HCT116 (cell line): ENCODE measurements around the gene APBB2.

Experiments used
- EZH2 ChIP-seq: fragments of 200-600 bp; sonication (generic); IDR thresholded peaks from 2 replicates; pipeline ENCODE4 v1.6.1; 2017; ENCODE audit warnings: antibody characterized with exemption, mixed run types
- EZH2phosphoT487 ChIP-seq: fragments of 200-600 bp; IDR thresholded peaks from 2 replicates; pipeline ENCODE4 v1.6.1; 2018; ENCODE audit warnings: antibody characterized with exemption, borderline replicate concordance
- FOSL1 ChIP-seq: IDR thresholded peaks from 2 replicates; pipeline ENCODE4 v1.6.1; 2012; ENCODE audit warnings: low read depth
- POLR2A ChIP-seq: IDR thresholded peaks from 2 replicates; pipeline ENCODE4 v1.7.0; 2011; ENCODE audit warnings: borderline replicate concordance; ENCODE audit not compliant: insufficient read depth, insufficient read length; ENCODE audit errors: extremely low read depth
- POLR2AphosphoS5 ChIP-seq: IDR thresholded peaks from 2 replicates; pipeline ENCODE4 v1.6.1; 2011; ENCODE audit warnings: mild to moderate bottlenecking, low read depth, low read length, moderate library complexity
- RAD21 ChIP-seq: IDR thresholded peaks from 2 replicates; pipeline ENCODE4 v1.6.1; 2012; ENCODE audit warnings: low read depth, mild to moderate bottlenecking
- SRF ChIP-seq: IDR thresholded peaks from 2 replicates; pipeline ENCODE4 v1.6.1; 2012; ENCODE audit warnings: low read depth
- TF ChIP-seq, protein P1 (sequence below), 3 experiments: fragments of 200-600 bp in 1 of 3; sonication (generic) in 1 of 3; IDR thresholded peaks in 2 of 3; conservative IDR thresholded peaks in 1 of 3; 2 replicates each; pipeline ENCODE4 v1.5.1; 2012 to 2017; ENCODE audit warnings: low read depth in 2 of 3, low read length in 2 of 3, antibody characterized with exemption in 1 of 3, borderline replicate concordance in 1 of 3, control low read depth in 1 of 3, mild to moderate bottlenecking in 1 of 3, mixed read lengths in 1 of 3, mixed run types in 1 of 3, moderate library complexity in 1 of 3; ENCODE audit not compliant: insufficient read depth in 1 of 3
- TF ChIP-seq, protein P2 (sequence below): IDR thresholded peaks from 2 replicates; pipeline ENCODE4 v1.6.1; 2012; ENCODE audit warnings: low read depth
- TF ChIP-seq, protein P3 (sequence below): IDR thresholded peaks from 2 replicates; pipeline ENCODE4 v1.6.1; 2012

DNA sequence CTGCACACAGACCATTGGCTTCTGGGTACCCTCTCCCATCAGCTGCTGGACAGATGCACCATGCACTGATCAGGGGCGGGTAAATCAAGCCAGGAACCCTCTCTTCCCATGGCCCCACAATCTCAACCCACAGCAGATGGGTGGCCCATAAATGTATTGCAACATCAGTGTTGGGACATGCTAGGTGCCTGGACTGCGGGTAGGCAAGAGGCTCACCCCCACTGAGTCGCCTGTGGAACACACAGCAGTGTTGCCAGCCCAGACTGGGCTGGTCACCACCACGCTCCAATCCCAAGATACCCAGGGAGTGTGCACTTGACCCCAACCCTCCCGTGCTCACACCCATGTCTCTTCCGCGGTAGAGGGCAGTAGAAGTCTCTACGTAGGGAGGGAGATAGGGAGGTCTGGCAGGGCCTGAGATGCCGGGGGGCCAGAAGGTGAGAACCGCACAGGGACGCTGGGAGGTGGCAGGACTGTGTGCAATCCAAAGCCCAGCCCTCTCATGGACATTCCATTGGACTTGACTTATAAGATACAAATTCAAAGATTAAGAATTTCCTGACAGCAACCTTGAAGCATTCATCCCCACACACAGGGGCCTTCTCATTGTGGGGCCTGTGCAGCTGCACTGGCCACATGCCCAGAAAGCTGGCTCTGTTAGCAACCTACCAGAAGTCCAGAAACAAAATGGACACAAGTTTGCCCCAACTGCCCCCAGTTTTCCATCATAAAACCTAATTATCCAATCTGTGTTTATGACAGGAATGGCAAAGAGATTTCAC lies 280.9 kb downstream of the APBB2 start:
- TF ChIP-seq, protein P1, sequence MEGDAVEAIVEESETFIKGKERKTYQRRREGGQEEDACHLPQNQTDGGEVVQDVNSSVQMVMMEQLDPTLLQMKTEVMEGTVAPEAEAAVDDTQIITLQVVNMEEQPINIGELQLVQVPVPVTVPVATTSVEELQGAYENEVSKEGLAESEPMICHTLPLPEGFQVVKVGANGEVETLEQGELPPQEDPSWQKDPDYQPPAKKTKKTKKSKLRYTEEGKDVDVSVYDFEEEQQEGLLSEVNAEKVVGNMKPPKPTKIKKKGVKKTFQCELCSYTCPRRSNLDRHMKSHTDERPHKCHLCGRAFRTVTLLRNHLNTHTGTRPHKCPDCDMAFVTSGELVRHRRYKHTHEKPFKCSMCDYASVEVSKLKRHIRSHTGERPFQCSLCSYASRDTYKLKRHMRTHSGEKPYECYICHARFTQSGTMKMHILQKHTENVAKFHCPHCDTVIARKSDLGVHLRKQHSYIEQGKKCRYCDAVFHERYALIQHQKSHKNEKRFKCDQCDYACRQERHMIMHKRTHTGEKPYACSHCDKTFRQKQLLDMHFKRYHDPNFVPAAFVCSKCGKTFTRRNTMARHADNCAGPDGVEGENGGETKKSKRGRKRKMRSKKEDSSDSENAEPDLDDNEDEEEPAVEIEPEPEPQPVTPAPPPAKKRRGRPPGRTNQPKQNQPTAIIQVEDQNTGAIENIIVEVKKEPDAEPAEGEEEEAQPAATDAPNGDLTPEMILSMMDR (IDR thresholded peaks at IDR 0.05 in 2 of 3, conservative IDR thresholded peaks at IDR 0.05 in 1 of 3; ENCODE audit: borderline replicate concordance in 1 of 3, insufficient read depth in 1 of 3, low read depth in 2 of 3, low read length in 2 of 3), result no peak
- TF ChIP-seq RAD21 (no peak), POLR2A (no peak), EZH2phosphoT487 (no peak), EZH2 (no peak), POLR2AphosphoS5 (no peak), SRF (no peak), FOSL1 (no peak)
- TF ChIP-seq, protein P2, sequence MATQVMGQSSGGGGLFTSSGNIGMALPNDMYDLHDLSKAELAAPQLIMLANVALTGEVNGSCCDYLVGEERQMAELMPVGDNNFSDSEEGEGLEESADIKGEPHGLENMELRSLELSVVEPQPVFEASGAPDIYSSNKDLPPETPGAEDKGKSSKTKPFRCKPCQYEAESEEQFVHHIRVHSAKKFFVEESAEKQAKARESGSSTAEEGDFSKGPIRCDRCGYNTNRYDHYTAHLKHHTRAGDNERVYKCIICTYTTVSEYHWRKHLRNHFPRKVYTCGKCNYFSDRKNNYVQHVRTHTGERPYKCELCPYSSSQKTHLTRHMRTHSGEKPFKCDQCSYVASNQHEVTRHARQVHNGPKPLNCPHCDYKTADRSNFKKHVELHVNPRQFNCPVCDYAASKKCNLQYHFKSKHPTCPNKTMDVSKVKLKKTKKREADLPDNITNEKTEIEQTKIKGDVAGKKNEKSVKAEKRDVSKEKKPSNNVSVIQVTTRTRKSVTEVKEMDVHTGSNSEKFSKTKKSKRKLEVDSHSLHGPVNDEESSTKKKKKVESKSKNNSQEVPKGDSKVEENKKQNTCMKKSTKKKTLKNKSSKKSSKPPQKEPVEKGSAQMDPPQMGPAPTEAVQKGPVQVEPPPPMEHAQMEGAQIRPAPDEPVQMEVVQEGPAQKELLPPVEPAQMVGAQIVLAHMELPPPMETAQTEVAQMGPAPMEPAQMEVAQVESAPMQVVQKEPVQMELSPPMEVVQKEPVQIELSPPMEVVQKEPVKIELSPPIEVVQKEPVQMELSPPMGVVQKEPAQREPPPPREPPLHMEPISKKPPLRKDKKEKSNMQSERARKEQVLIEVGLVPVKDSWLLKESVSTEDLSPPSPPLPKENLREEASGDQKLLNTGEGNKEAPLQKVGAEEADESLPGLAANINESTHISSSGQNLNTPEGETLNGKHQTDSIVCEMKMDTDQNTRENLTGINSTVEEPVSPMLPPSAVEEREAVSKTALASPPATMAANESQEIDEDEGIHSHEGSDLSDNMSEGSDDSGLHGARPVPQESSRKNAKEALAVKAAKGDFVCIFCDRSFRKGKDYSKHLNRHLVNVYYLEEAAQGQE, result no peak
- TF ChIP-seq, protein P3, sequence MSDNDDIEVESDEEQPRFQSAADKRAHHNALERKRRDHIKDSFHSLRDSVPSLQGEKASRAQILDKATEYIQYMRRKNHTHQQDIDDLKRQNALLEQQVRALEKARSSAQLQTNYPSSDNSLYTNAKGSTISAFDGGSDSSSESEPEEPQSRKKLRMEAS, result no peak
